Epithelial cell of proximal tubule (primary cell): ENCODE data around the gene ANP32B. TPM values are rescaled to one million over a fixed set of nuclear protein-coding genes. Genes with fewer than 3 reads are reported as not detected.
"Not testable (repeated sequence)": the region's sequence is repeated elsewhere in the genome, so short reads cannot be mapped to it uniquely, and the experiment has no call there.

ENCODE experiments used
- DNase-seq: peaks from one replicate; pipeline ENCODE4 v3.0.0-alpha.2; 2011; ENCODE audit warnings: low read depth
- H3K4me3 ChIP-seq: 2 replicates; pipeline ENCODE4 v1.5.1; 2011; ENCODE audit warnings: low read depth, mild to moderate bottlenecking, low read length
- total RNA-seq: library from RNA; depleted of rRNA; stranded (reverse); fragments of >200 nt; gene quantifications from 2 replicates; pipeline ENCODE4 v1.2.3, GENCODE V29; 2015
- TF ChIP-seq, protein P1 (sequence below): conservative IDR thresholded peaks from 2 replicates; pipeline ENCODE4 v1.5.1; 2012; ENCODE audit warnings: low read depth, mild to moderate bottlenecking, low read length

Gene ANP32B
- total RNA-seq, 1 donor from 2014 or later = 35.8 TPM

DNA sequence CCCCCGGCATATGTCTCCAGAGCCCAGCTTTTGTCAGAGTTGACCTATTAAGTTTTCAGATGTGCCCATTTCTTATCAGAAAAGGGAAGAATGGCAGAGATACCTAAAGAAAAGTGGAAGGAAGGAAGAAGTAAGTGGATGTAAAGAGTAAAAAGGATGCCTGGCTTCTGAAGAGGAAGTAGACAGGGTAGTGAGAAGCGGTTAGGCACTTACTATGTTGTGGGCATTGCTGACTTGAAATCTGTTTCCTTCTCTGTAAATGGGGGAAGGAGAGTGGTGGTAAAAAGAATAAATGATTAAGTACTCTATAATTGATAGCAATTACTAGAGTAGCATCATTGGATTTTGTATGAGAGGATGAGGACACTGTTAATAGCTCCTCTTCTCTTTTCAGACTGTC, 9.9 kb downstream of the ANP32B start:
- TF ChIP-seq, protein P1, sequence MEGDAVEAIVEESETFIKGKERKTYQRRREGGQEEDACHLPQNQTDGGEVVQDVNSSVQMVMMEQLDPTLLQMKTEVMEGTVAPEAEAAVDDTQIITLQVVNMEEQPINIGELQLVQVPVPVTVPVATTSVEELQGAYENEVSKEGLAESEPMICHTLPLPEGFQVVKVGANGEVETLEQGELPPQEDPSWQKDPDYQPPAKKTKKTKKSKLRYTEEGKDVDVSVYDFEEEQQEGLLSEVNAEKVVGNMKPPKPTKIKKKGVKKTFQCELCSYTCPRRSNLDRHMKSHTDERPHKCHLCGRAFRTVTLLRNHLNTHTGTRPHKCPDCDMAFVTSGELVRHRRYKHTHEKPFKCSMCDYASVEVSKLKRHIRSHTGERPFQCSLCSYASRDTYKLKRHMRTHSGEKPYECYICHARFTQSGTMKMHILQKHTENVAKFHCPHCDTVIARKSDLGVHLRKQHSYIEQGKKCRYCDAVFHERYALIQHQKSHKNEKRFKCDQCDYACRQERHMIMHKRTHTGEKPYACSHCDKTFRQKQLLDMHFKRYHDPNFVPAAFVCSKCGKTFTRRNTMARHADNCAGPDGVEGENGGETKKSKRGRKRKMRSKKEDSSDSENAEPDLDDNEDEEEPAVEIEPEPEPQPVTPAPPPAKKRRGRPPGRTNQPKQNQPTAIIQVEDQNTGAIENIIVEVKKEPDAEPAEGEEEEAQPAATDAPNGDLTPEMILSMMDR = no peak
- no peak overlapping the region for H3K4me3 ChIP-seq
- DNase-seq = no peak

DNA sequence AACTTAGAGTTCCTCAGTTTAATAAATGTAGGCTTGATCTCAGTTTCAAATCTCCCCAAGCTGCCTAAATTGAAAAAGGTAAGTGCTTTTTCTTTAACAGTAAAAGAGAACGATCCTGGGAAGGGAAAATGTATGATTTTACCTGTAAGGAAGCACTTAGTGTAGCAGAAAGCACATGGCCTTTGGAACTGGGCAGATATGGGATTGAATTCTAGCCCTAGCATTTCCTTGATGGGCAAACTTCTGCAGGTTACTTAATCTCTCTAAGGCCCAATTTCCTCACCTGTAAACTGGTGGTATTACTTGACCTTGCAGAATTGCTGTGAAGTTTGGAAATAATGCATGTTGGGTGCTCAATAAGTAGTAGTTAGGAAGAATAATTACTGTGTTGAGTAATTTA, 11.6 kb downstream of the ANP32B start:
- no peak for DNase-seq
- no peak overlapping the region for H3K4me3 ChIP-seq
- TF ChIP-seq, protein P1 = no peak

DNA sequence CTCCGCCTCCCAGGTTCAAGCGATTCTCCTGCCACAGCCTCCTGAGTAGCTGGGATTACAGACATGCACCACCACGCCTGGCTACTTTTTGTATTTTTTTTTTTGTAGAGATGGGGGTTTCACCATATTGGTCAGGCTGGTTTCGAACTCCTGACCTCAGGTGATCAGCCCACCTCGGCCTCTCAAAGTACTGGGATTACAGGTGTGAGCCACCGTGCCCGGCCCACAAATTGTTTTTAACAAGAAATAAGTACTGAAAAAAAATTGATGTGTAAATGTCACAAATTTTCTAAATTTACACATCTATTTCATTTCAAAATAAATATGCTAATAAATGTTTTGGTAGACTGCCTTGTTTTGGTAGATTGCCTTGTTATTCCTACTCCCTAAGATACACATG, 13.5 kb downstream of the ANP32B start:
- H3K4me3 ChIP-seq, DNase-seq: not testable (repeated sequence)

DNA sequence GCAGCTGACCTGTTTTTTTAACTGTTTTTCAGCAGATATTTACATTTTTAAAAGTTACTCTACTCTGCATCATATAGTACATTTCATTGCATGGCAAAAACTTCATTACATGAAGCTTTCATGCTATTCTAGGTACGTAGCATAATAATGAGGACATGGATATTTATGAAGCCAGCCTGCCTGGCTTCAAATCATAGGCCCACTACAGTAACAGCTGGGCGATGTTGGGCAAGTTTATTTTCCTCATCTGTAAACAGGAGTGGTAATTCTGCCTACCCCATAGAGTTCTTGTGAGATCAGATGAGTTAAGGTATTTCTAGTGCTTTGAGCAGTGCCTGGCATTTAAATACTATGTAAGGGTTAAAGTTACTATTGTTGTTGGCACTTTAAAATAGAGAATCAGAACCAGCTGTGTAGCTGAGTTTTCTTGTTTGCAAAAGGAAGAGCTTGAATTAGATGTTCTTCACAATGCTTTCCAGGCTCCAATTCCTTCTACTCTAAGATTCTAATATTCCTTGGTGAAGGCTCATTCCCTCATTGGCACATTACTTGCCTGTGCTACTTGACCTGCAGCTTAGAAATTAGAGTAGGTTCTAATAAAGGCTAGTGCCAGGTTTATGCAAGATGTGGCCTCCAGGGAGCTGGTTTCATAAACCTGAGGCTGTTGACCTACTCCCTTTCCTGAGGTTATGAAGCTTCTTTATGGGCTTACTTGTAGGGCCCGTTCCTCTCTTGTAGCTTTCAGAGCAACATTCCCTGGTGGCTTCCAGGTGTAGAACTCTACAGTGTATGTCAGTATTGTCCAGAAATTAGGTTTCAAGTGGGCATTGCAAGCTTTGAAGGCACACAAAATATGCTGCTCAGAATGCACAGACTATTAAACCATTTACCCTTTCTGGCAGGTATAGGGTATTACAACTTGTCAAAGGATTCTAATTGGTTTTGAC, 14.5 kb downstream of the ANP32B start:
- TF ChIP-seq, protein P1 = no peak
- DNase-seq = no peak
- H3K4me3 ChIP-seq = no peak overlapping the region

DNA sequence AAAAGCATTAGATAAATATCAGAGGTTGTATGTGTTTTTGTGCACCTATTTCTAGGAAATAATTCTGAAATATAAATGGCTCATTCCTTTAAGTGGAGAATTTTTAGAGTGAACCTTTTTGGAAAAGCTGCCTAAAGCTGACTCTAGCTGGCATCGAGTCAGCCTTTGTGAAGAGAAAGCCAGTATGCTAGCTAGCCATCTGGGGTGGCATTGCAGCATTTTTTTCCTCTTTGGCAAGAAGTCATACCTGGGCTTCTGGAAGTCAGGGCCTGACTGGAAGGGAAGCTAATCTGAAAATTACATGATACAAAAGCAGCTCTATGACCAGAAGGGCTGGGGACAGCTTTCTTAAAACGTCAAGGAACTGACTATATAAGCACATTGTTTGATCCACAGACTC, 19.7 kb downstream of the ANP32B start:
- no peak for DNase-seq
- H3K4me3 ChIP-seq = no peak overlapping the region
- TF ChIP-seq, protein P1 = no peak

DNA sequence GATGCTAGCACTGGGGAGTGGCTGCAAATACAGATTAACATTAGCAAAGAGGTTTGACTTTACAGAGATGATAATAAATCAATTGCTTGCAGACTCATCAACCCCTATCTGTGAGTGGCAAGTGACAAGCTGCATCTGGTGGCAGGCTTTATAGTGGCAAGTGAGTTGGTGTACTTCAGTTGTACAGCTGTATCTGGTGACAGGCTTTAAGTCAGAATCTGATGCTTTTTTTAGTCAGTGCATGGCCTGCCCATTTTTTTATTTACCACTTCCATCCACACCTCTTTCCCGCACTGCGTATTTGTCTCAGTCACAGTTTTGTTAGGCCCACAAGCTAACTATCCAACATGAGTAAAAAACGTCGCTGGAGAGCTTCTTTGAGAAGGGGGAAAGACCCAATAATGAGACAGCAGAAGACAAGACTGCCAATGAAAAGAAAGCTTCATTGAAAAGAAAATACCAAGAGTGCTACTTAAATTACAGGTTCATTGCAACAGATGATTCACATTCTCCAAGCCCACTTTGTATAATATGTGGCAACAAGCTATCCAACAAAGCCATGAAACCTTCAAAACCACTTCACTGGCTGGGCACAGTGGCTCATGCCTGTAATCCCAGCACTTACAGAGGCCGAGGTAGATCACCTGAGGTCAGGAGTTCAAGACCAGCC, 23.1 kb downstream of the ANP32B start:
- TF ChIP-seq, protein P1 = no peak
- H3K4me3 ChIP-seq = no peak overlapping the region
- no peak for DNase-seq

DNA sequence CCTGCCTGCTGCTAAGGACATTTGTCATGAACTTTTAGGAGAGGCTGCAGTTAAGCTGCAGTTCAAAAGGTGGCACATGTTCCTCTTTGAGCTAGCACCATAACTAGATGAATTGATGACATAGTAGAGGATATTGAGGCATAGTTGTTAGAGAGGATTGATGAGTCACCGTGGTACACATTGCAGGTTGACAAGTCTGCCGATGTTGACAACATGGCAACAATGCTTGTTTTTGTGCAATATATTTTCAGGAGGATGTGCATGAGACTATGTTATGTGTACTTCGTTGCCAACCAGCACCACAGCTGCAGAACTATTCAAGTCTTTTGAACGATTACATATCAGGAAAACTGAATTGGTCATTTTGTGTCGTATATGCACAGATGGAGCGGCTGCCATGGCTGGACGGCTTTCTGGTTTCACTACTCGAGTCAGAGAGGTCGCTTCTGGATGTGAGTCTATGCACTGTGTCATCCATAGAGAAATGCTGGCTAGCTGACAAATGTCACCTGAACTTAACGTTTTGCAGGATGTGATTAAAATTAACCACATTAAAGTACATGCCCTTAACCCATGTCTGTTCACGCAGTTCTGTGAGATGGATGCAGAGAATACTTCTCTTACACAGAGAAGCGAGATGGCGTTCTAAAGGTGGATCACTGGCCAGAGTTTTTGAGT, 24.2 kb downstream of the ANP32B start:
- TF ChIP-seq, protein P1 = no peak
- DNase-seq = no peak
- H3K4me3 ChIP-seq = no peak overlapping the region
